HG02852 (cell line): ENCODE measurements around the gene RTKN2.
"Not testable (repeated sequence)": the region's sequence is repeated elsewhere in the genome, so short reads cannot be mapped to it uniquely, and the experiment has no call there.

Experiments used
- ATAC-seq: cut with Tn5 transposase; IDR thresholded peaks from one replicate; pipeline ENCODE4 v1.9.1; 2021; ENCODE audit warnings: mild to moderate bottlenecking, moderate library complexity; ENCODE audit not compliant: unreplicated experiment

RTKN2 gene

GRCh38 chr10:62261666-62262065, 7.0 kb downstream of the RTKN2 start:
- no peak for ATAC-seq

- no peak for ATAC-seq
Measured at GRCh38 chr10:62259998-62260397, 8.6 kb downstream of the RTKN2 start.

GRCh38 chr10:62259456-62259855, 9.2 kb downstream of the RTKN2 start:
- no peak for ATAC-seq

GRCh38 chr10:62258926-62259325, 9.7 kb downstream of the RTKN2 start:
- ATAC-seq, result no peak

GRCh38 chr10:62253704-62254103, 14.9 kb downstream of the RTKN2 start:
- ATAC-seq, result no peak

GRCh38 chr10:62252051-62252450, 16.6 kb downstream of the RTKN2 start:
- no peak for ATAC-seq

GRCh38 chr10:62250594-62251198, 17.9 kb downstream of the RTKN2 start:
- no peak for ATAC-seq

GRCh38 chr10:62249957-62250356, 18.7 kb downstream of the RTKN2 start:
- no peak for ATAC-seq

- no peak for ATAC-seq
Measured at GRCh38 chr10:62248465-62248864, 20.2 kb downstream of the RTKN2 start.

GRCh38 chr10:62244785-62245467, 23.7 kb downstream of the RTKN2 start:
- peak; percentile 49 for ATAC-seq

GRCh38 chr10:62244088-62244487, 24.6 kb downstream of the RTKN2 start:
- no peak for ATAC-seq

- peak; percentile 42 for ATAC-seq
Measured at GRCh38 chr10:62243647-62243997, 25.0 kb downstream of the RTKN2 start.

GRCh38 chr10:62242965-62243646, 25.5 kb downstream of the RTKN2 start:
- peak; percentile 90 for ATAC-seq

- ATAC-seq, result not testable (repeated sequence)
Measured at GRCh38 chr10:62241521-62241920, 27.1 kb downstream of the RTKN2 start.

GRCh38 chr10:62239994-62240393, 28.6 kb downstream of the RTKN2 start:
- ATAC-seq, result no peak

GRCh38 chr10:62238880-62239279, 29.8 kb downstream of the RTKN2 start:
- ATAC-seq, result no peak

- no peak for ATAC-seq
Measured at GRCh38 chr10:62237966-62238365, 30.7 kb downstream of the RTKN2 start.

- ATAC-seq, result no peak
Measured at GRCh38 chr10:62237506-62237905, 31.1 kb downstream of the RTKN2 start.

- ATAC-seq, result no peak
Measured at GRCh38 chr10:62234077-62234605, 34.5 kb downstream of the RTKN2 start.

- no peak for ATAC-seq
Measured at GRCh38 chr10:62233356-62234076, 35.1 kb downstream of the RTKN2 start.

GRCh38 chr10:62231805-62232204, 36.8 kb downstream of the RTKN2 start:
- ATAC-seq, result no peak
